OCI-LY7 (cell line): ENCODE measurements around the gene ZIC5.

Source experiments
- EZH2phosphoT487 ChIP-seq: fragments of 200-600 bp; sonication (generic); IDR thresholded peaks from 2 replicates; pipeline ENCODE4 v1.6.1; 2018; ENCODE audit warnings: low read depth, borderline replicate concordance, mild to moderate bottlenecking, mixed run types, antibody characterized with exemption, low read length, moderate library complexity, mixed read lengths
- TF ChIP-seq, protein P1 (sequence below): fragments of 200-600 bp; sonication (generic); conservative IDR thresholded peaks from 2 replicates; pipeline ENCODE4 v1.5.1; 2014; ENCODE audit warnings: mild to moderate bottlenecking, antibody characterized with exemption, low read length, moderate library complexity, mixed read lengths

GRCh38 chr13:99956473-99957349 is 14.9 kb downstream of the ZIC5 start:
- TF ChIP-seq, protein P1, sequence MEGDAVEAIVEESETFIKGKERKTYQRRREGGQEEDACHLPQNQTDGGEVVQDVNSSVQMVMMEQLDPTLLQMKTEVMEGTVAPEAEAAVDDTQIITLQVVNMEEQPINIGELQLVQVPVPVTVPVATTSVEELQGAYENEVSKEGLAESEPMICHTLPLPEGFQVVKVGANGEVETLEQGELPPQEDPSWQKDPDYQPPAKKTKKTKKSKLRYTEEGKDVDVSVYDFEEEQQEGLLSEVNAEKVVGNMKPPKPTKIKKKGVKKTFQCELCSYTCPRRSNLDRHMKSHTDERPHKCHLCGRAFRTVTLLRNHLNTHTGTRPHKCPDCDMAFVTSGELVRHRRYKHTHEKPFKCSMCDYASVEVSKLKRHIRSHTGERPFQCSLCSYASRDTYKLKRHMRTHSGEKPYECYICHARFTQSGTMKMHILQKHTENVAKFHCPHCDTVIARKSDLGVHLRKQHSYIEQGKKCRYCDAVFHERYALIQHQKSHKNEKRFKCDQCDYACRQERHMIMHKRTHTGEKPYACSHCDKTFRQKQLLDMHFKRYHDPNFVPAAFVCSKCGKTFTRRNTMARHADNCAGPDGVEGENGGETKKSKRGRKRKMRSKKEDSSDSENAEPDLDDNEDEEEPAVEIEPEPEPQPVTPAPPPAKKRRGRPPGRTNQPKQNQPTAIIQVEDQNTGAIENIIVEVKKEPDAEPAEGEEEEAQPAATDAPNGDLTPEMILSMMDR = no peak
- no peak for TF ChIP-seq EZH2phosphoT487
